BE2C (cell line): ENCODE data around the gene OAS3.
"Not testable (repeated sequence)": the region's sequence is repeated elsewhere in the genome, so short reads cannot be mapped to it uniquely, and the experiment has no call there.

Source experiments
- DNase-seq: peaks from one replicate; pipeline ENCODE4 v3.0.0-alpha.2; 2020
- H3K27me3 ChIP-seq: fragments of 250-450 bp; sonication (Bioruptor Pico); 2 replicates; pipeline ENCODE4 v1.5.1; 2020; ENCODE audit warnings: mild to moderate bottlenecking
- H3K36me3 ChIP-seq: fragments of 250-450 bp; sonication (Bioruptor Pico); 2 replicates; pipeline ENCODE4 v1.5.1; 2020; ENCODE audit warnings: mild to moderate bottlenecking
- H3K4me1 ChIP-seq: fragments of 250-450 bp; sonication (Bioruptor Pico); 2 replicates; pipeline ENCODE4 v1.5.1; 2020
- H3K4me3 ChIP-seq: 2 replicates; pipeline ENCODE4 v1.5.1; 2011; ENCODE audit warnings: low read depth, low read length
- H3K9me3 ChIP-seq: fragments of 250-450 bp; sonication (Bioruptor Pico); 2 replicates; pipeline ENCODE4 v1.5.1; 2020
- CTCF ChIP-seq: IDR thresholded peaks from 2 replicates; pipeline ENCODE4 v1.5.1; 2012; ENCODE audit warnings: mild to moderate bottlenecking, low read depth, low read length

Gene OAS3

GRCh38 chr12:112919121-112919520, 19.2 kb upstream of the OAS3 start:
- Histone ChIP-seq H3K9me3 (no peaks in the 10 kb centered on the region), H3K4me3 (no peak overlapping the region), H3K27me3 (no peaks in the 10 kb centered on the region), H3K4me1 (no peaks in the 10 kb centered on the region), H3K36me3 (peaks cover 20% of the 10 kb centered on the region)
- no peak for TF ChIP-seq CTCF
- DNase-seq = no peak

- 0 out of 2 replicates have a peak, but pooled peaks cover 2% of the 10 kb centered on the region for H3K36me3 ChIP-seq
- no peak for TF ChIP-seq CTCF
Measured at GRCh38 chr12:112924986-112925385, 13.3 kb upstream of the OAS3 start.

DNA sequence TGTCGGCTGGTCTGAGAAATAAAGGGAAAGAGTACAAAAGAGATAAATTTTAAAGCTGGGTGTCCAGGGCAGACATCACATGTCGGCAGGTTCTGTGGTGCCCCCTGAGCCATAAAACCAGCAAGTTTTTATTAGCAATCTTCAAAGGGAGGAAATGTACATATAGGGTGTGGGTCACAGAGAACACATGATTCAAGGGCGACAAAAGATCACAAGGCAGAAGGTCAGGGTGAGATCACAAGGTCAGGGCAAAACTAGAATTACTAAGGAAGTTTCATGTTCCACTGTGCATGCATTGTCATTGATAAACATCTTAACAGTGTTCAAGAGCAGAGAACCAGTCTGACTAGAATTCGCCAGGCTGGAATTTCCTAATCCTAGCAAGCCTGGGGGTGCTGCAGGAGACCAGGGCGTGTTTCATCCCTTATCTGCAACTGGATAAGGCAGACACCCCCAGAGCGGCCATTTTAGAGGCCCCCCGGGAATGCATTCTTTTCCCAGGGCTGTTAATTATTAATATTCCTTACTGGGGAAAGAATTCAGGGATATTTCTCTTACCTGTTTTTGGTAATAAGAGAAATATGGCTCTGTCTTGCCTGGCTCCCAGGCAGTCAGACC, 11.7 kb upstream of the OAS3 start:
- H3K9me3 ChIP-seq, H3K4me1 ChIP-seq, H3K4me3 ChIP-seq, DNase-seq, H3K36me3 ChIP-seq, H3K27me3 ChIP-seq: not testable (repeated sequence)

More at GRCh38 chr12:112924986-112925385, 13.3 kb upstream of the OAS3 start:
- DNase-seq = no peak
- no peaks in the 10 kb centered on the region for H3K27me3 ChIP-seq
- no peak overlapping the region for H3K4me3 ChIP-seq
- H3K9me3 ChIP-seq = peaks cover 5% of the 10 kb centered on the region; the same call in 1 of the 2 replicates
- H3K4me1 ChIP-seq = no peaks in the 10 kb centered on the region

DNA sequence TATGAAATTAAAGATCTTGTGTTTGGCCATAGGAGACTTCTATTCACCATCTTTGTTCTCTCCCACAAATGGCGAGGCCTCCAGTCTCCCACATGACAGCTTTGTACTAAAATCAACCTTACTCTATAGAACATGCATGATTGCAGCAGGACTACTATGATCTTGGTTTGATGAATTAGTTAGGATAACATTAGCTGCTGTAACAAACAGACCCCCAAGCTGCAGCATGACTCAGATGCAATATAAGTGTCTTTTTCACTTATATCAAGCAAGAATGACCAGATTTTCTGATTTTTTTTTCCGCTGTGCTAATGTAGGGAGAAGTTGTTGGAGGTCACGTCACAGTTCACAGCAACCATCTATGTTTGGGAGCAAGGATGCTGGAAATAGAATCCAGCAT, 10.8 kb upstream of the OAS3 start:
- H3K36me3 ChIP-seq = no peaks in the 10 kb centered on the region
- no peak for DNase-seq
- TF ChIP-seq CTCF = no peak
- no peaks in the 10 kb centered on the region for H3K27me3 ChIP-seq
- no peaks in the 10 kb centered on the region; the same call in 1 of the 2 replicates for H3K4me1 ChIP-seq
- peaks cover 5% of the 10 kb centered on the region; the same call in 1 of the 2 replicates for H3K9me3 ChIP-seq
- H3K4me3 ChIP-seq = no peak overlapping the region

DNA sequence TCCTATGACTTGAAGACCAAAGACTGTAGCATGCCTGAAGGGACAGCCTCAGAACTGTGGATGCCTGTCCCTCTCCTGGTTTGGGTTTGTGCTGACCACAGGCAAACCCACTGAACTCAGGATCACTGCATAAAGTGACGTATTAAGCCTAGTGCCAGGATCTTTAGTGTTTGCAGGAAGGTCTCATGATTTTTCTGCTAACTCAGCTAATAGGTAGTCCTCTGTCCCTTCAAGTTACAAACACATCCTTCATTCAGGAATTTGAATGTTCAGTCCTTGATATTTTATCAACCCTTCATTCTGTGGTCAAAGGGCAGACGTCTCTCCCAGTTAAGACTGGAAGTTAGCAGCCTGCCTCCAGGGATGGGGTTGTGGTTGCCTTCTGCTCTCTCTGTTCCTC, 10.3 kb upstream of the OAS3 start:
- Histone ChIP-seq H3K4me1 (no peaks in the 10 kb centered on the region; the same call in 1 of the 2 replicates), H3K9me3 (peaks cover 5% of the 10 kb centered on the region; the same call in 1 of the 2 replicates), H3K27me3 (no peaks in the 10 kb centered on the region), H3K4me3 (no peak overlapping the region), H3K36me3 (no peaks in the 10 kb centered on the region)
- no peak for TF ChIP-seq CTCF
- DNase-seq = no peak

- Histone ChIP-seq H3K4me3 (no peak overlapping the region), H3K4me1 (no peaks in the 10 kb centered on the region; the same call in 1 of the 2 replicates), H3K9me3 (peaks cover 5% of the 10 kb centered on the region; the same call in 1 of the 2 replicates), H3K36me3 (no peaks in the 10 kb centered on the region), H3K27me3 (no peaks in the 10 kb centered on the region)
- TF ChIP-seq CTCF = peak; percentile 34; the same call in 1 of the 2 replicates
- DNase-seq = no peak
Measured at GRCh38 chr12:112928978-112929377, 9.3 kb upstream of the OAS3 start.

DNA sequence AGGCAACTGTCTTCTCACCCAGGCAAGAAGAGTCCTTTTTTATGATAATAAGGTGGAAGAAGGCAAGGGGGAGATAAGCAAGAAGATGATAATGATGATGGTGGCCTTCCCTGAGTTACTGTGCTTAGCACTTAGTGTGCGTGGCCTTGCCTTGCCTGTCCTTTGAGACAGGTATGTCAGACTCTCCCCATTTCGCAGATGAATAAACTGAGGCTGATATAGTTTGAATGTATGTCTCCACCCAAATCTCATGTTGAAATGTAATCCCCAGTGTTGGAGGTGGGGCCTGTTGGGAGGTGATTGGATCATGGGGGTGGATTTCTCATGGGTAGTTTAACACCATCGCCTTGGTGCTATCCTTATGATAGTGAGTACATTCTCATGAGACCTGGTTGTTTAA, 8.6 kb upstream of the OAS3 start:
- Histone ChIP-seq H3K27me3 (no peaks in the 10 kb centered on the region), H3K9me3 (peaks cover 5% of the 10 kb centered on the region; the same call in 1 of the 2 replicates), H3K4me1 (no peaks in the 10 kb centered on the region; the same call in 1 of the 2 replicates), H3K4me3 (no peak overlapping the region), H3K36me3 (no peaks in the 10 kb centered on the region)
- DNase-seq = no peak
- TF ChIP-seq CTCF = no peak
